GM18868 (cell line): Measurements from ENCODE around the gene CERS3.
"Not testable (repeated sequence)": the region's sequence is repeated elsewhere in the genome, so short reads cannot be mapped to it uniquely, and the experiment has no call there.

Experiments used
- ATAC-seq: cut with Tn5 transposase; IDR thresholded peaks from one replicate; pipeline ENCODE4 v1.9.1; 2021; ENCODE audit warnings: mild to moderate bottlenecking, moderate library complexity; ENCODE audit not compliant: unreplicated experiment

CERS3 gene

GRCh38 chr15:100468285-100468684 lies 60.5 kb downstream of the CERS3 start:
- ATAC-seq = no peak

GRCh38 chr15:100466073-100466472 lies 62.7 kb downstream of the CERS3 start:
- ATAC-seq = no peak

GRCh38 chr15:100464888-100465287 lies 63.9 kb downstream of the CERS3 start:
- ATAC-seq = no peak

- ATAC-seq = no peak
These were observed 64.5 kb downstream of the CERS3 start for GRCh38 chr15:100464256-100464655.

- ATAC-seq = no peak
These were observed 65.2 kb downstream of the CERS3 start for GRCh38 chr15:100463515-100463914.

- no peak for ATAC-seq
These were observed 67.7 kb downstream of the CERS3 start for GRCh38 chr15:100461049-100461448.

- no peak for ATAC-seq
These were observed 71.5 kb downstream of the CERS3 start for GRCh38 chr15:100457201-100457600.

- ATAC-seq = no peak
These were observed 74.6 kb downstream of the CERS3 start for GRCh38 chr15:100454148-100454547.

GRCh38 chr15:100448481-100448880 lies 80.3 kb downstream of the CERS3 start:
- no peak for ATAC-seq

- not testable (repeated sequence) for ATAC-seq
These were observed 87.7 kb downstream of the CERS3 start for GRCh38 chr15:100441063-100441462.

GRCh38 chr15:100439514-100439913 lies 89.2 kb downstream of the CERS3 start:
- no peak for ATAC-seq

- peak; percentile 95 for ATAC-seq
These were observed 90.2 kb downstream of the CERS3 start for GRCh38 chr15:100438570-100438969.

- no peak for ATAC-seq
These were observed 91.5 kb downstream of the CERS3 start for GRCh38 chr15:100437261-100437660.

- ATAC-seq = no peak
These were observed 94.2 kb downstream of the CERS3 start for GRCh38 chr15:100434561-100434960.

GRCh38 chr15:100434038-100434437 lies 94.7 kb downstream of the CERS3 start:
- ATAC-seq = no peak

GRCh38 chr15:100433304-100433703 lies 95.4 kb downstream of the CERS3 start:
- ATAC-seq = no peak

- no peak for ATAC-seq
These were observed 98.3 kb downstream of the CERS3 start for GRCh38 chr15:100430411-100430810.

GRCh38 chr15:100429116-100429728 lies 99.5 kb downstream of the CERS3 start:
- ATAC-seq = no peak

- ATAC-seq = no peak
These were observed 101.8 kb downstream of the CERS3 start for GRCh38 chr15:100426937-100427336.

GRCh38 chr15:100405179-100405578 lies 123.6 kb downstream of the CERS3 start:
- no peak for ATAC-seq

GRCh38 chr15:100400996-100401395 lies 127.8 kb downstream of the CERS3 start:
- no peak for ATAC-seq

- ATAC-seq = no peak
These were observed 133.9 kb downstream of the CERS3 start for GRCh38 chr15:100394736-100395440.

GRCh38 chr15:100393008-100393407 lies 135.7 kb downstream of the CERS3 start:
- no peak for ATAC-seq
